A172 (cell line): Measurements from ENCODE around the gene ACSF3. TPM values are rescaled to one million over a fixed set of nuclear protein-coding genes. Genes with fewer than 3 reads are reported as not detected.
A peak's percentile ranks its signal among the peaks of the same experiment; 100 is the strongest.
"Not testable (repeated sequence)": the region's sequence is repeated elsewhere in the genome, so short reads cannot be mapped to it uniquely, and the experiment has no call there.

Experiments
- DNase-seq: peaks from one replicate; pipeline ENCODE4 v3.0.0-alpha.2; 2015; ENCODE audit warnings: low spot score
- total RNA-seq: library from RNA; depleted of rRNA; stranded (reverse); fragments of >200 nt; shearing (Covaris generic); gene quantifications from 2 replicates; pipeline ENCODE4 v1.2.3, GENCODE V29; 2014

ACSF3 gene
- total RNA-seq, 1 experiment from 2014 or later: 49.0 TPM

DNA sequence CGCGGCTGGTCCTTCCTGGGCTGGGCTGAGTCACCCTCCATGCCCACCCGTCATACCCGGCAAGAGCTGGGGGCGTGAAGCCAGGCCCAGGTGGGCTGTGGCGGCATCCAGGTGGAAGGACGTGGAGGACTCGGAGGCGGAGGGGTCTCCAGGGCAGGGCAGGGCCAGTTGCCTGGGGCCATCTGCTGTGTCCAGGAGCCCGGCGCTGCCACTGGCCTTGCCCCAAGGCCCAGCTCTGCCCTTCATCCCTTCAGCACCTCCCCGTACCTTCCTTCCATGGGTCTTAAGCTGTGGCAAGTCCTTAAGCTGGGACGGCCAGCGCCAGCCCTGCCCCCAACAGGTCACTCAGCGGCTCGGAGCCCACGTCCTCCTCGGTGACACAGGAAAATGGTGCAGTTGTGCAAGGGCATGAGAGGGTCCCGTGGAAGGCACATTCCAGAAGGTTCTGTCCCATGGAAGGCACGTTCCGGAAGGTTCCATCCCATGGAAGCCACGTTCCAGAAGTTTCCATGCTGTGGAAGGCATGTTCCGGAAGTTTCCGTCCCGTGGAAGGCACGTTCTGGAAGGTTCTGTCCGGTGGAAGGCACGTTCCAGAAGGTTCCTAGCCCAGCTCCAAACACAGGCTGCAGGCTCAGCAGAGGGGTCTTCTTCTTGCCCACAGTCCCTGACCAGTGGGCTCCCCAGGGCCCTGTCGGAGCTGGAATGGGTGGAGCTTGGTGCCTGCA, 67.5 kb downstream of the ACSF3 start:
- no peak for DNase-seq

- DNase-seq: no peak
These were observed 68.4 kb downstream of the ACSF3 start for GRCh38 chr16:89161763-89162713.

DNA sequence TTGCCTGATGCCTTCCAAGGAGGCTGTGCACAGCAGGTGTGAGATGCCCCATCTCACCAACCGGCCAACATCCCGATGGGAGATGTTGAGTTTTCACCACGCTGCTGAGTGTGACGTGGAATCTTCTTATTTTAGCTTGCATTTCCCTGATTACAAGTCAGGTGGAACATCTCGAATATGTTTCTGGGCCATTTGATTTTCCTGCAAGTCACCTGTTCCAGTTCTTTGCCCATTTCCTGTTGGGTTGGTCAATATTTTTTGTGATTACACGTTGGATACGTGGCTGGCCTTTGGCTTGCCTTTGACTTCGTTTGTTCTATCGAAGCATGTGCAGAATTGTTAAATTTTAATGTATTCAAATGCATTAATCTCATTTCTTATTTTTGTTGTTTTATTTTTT, 69.6 kb downstream of the ACSF3 start:
- no peak for DNase-seq

GRCh38 chr16:89164436-89164835, 70.8 kb downstream of the ACSF3 start:
- DNase-seq: no peak

GRCh38 chr16:89164847-89165680, 71.4 kb downstream of the ACSF3 start:
- no peak for DNase-seq

- DNase-seq: not testable (repeated sequence)
These were observed 72.0 kb downstream of the ACSF3 start for GRCh38 chr16:89165681-89165979.

GRCh38 chr16:89166696-89167424, 73.2 kb downstream of the ACSF3 start:
- no peak for DNase-seq

DNA sequence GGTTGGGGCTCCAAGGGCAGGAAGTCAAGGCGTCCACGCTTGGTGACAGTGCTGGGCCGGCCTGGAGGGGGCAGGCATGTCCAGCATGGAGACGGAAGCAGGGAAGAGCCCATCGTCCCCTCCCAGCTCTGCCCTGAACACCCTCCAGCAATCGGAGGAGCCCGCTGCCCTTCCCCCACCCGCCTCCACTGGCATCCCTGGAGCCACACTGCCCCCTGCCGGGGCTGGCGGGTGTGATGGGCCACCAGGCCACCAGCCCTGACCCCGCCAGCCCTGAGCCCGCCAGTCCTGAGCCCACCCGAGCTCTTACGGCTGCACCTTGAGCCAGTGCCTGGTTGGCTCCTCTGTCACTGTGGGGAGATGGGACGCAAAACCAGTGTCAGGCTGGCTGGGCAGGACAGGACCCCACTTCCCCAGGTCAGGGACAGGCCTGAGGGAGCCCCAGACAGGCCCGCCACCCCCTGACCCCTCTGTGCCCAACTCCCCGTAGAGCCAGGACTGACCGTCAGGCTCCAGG, 73.8 kb downstream of the ACSF3 start:
- DNase-seq: peak; percentile 62

GRCh38 chr16:89168381-89169189, 74.9 kb downstream of the ACSF3 start:
- DNase-seq: no peak

DNA sequence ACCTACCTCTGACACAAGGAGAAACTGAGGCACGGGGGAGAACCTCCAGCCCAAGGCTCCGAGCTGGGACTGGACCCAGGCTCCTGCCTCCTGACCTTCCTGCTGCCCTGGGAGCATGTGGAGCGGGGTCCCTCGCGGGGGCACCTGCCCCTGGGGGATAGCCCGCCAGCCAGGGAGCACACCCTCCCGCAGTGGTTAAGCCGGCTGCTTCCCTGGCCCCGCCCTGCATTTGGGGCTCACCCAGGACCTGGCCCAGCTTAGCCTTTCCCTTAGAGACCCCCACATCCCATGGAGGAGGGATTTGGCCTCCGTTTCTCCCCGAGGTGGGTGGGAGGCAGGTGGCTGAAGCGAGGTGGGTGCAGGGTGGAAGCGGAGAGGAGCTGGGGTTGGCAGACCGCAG, 76.1 kb downstream of the ACSF3 start:
- no peak for DNase-seq

GRCh38 chr16:89170346-89171215, 76.9 kb downstream of the ACSF3 start:
- DNase-seq: no peak

DNA sequence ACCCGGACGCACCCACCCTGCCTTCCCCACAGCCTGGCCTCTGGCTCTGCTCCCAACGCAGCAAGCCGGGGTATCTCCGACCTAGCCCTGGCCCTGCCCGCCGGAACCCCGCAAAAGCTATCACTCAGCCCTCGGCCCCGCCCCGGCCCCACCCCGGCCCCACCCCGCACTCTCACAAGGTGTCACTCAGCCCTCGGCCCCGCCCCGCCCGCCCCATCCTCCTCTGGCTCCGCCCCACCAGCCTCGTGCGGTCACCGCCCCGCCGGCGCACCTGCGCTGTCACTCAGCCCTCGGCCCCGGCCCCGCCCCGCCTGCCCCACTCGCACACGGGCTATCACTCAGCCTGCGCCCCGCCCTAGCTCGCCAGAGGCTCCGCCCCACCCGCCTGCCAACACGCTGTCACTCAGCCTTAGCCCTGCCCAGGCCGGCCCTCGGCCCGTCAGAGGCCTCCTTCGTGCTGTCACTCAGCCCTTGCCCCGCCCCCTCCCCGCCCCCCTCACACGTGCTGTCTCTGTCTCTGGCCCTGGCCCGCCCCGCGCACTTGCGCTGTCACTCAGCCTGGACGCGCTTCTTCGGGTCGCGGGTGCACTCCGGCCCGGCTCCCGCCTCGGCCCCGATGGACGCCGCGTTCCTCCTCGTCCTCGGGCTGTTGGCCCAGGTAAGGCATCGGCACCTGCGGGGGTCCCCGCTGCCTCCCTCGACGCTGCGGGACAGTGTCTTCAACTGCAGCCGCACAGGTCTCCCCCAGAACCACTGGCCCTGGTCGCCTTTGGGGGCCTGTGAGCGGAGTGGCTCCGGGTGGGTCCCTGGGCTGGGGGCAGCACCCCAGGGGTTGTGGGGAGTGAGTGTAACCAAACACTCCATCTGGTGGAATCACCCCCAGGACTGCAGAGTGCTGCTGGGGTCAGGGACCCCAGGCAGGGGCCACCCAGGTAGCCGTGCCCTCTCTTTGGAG, 77.8 kb downstream of the ACSF3 start, which contains the start of gene CDH15:
CDH15 (plus strand) TSS at position 533 of the 955 bp plus-strand sequence; CDS start at position 617, 84 bp downstream.
- DNase-seq: peak; percentile 67

DNA sequence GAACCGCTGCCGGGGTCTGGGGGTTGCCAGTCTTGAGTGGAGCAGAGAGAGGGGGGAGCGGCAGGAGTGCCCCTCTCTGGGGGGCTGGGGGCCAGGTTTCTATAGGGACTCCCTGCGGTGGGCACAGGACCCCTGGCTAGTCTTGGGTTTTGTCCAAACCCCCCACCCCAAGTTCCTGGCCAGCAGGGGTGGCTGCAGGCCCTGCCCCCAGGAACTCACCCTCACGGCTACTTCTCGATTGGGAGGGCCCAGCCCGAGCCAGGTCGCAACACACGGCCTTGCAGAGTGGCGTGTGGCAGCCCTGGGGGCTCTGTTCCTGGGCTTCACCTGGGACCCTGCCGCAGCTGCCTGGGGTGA, 78.5 kb downstream of the ACSF3 start:
- DNase-seq: no peak

- no peak for DNase-seq
These were observed 79.0 kb downstream of the ACSF3 start for GRCh38 chr16:89172528-89173173.

DNA sequence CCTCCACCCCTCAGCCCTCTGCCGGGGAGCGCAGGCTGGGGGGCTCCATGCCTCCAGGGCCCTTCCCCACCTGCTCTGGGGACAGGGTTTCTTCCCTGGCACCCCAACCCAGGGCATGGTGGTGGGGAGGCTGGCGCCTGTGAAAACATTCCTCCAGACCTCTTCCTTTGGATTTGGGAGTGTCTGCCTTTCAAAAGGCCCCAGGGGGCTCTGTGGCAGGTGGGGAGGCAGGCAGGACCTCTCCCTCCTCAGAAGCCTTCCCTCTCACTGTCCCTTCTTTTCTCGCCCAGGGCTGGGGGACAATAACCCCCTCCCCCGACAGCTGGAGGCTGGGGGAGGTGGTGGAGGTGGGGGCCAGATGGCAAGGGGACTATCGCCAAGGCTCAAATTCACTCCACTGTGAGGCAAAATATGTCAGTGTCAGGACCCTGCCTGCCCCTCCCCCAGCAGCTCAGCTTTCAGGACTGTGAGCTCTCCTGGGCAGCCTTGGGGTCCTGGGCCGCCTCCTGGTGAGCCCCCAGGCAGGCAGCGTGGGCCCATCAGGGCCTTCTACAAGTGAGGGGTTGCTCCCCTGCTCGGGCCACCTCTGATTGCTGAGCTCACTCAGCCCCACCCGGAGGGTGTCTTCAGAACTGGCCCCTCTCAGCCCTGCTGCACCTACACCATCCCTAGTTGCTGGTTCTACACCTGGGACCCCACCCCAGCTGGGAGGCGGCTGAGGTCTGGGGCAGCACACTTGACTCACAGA, 79.7 kb downstream of the ACSF3 start:
- no peak for DNase-seq

DNA sequence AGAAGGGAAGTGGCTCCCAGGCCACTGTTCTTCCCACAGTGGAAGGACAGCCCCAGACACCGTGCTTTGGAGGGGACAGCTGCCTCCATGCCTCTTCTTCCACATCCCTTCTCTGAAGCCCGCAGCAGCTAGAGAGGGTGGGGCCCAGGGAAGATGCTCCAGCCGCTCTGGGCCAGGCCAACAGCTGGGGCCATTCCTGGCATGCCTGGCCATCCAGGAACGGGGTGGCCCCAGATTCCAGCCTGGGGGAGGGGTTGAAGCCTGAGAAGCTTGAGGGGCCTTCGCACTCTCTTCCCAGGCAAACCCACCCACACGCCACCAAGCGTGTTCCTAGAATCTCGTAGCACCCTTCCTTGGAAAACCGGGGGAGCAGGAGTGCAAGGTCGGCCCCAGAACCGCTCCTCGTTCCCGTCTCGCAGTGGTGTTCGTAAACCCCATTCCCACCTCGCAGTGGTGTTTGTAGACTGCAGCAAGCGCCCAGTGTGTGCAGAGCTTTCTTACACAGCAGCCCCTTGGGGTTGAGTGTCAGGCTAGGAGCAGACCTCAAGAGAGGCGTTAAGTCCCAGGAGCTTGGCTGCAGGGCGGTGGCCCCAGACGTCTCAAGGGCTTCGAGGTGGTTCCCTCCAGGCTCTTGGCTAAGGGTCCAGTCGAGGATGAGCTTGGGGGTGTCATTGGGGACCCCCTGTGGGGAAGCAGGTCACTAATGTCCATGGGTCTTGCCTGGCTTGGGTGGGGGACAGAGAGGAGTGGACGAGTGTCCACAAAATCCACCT, 80.6 kb downstream of the ACSF3 start:
- no peak for DNase-seq
